RWPE2 (cell line): ENCODE data around the gene OTOG.
A peak's percentile ranks its signal among the peaks of the same experiment; 100 is the strongest.

ENCODE experiments used
- ATAC-seq: fragments of 200-7000 bp; cut with Tn5 transposase; 3 replicates; pipeline ENCODE4 v1.9.1; 2021; ENCODE audit warnings: low read depth
- DNase-seq: peaks from one replicate; pipeline ENCODE4 v3.0.0-alpha.2; 2020; ENCODE audit warnings: low spot score
- H3K27ac ChIP-seq: fragments of 450-650 bp; 2 replicates; pipeline ENCODE4 v1.5.1; 2017; ENCODE audit warnings: mild to moderate bottlenecking; ENCODE audit not compliant: poor library complexity, severe bottlenecking
- H3K27me3 ChIP-seq: fragments of 250-450 bp; sonication (Bioruptor Pico); 2 replicates; pipeline ENCODE4 v1.5.1; 2021; ENCODE audit warnings: mild to moderate bottlenecking, moderate library complexity; ENCODE audit not compliant: insufficient read depth, poor library complexity, severe bottlenecking
- H3K36me3 ChIP-seq: fragments of 250-450 bp; sonication (Bioruptor Pico); 2 replicates; pipeline ENCODE4 v1.5.1; 2020; ENCODE audit warnings: low read depth, mild to moderate bottlenecking, moderate library complexity
- H3K4me1 ChIP-seq: fragments of 250-450 bp; sonication (Bioruptor Pico); 2 replicates; pipeline ENCODE4 v1.5.1; 2021; ENCODE audit warnings: mild to moderate bottlenecking, moderate library complexity; ENCODE audit not compliant: insufficient read depth, poor library complexity, severe bottlenecking
- H3K4me3 ChIP-seq: fragments of 250-450 bp; sonication (Bioruptor Pico); 2 replicates; pipeline ENCODE4 v1.5.1; 2021; ENCODE audit warnings: mild to moderate bottlenecking, moderate library complexity; ENCODE audit not compliant: severe bottlenecking
- H3K9me3 ChIP-seq: fragments of 250-450 bp; sonication (Bioruptor Pico); 2 replicates; pipeline ENCODE4 v1.5.1; 2021; ENCODE audit warnings: mild to moderate bottlenecking, moderate library complexity; ENCODE audit not compliant: severe bottlenecking
- CTCF ChIP-seq: fragments of 450-650 bp; IDR thresholded peaks from one replicate; pipeline ENCODE4 v1.5.1; 2017; ENCODE audit warnings: mild to moderate bottlenecking, moderate library complexity; ENCODE audit not compliant: poor library complexity, severe bottlenecking

Gene OTOG

GRCh38 chr11:17668166-17668565, 121.1 kb downstream of the OTOG start:
- H3K9me3 ChIP-seq, result no peaks in the 10 kb centered on the region
- H3K27ac ChIP-seq, result no peak overlapping the region
- no peak for DNase-seq

DNA sequence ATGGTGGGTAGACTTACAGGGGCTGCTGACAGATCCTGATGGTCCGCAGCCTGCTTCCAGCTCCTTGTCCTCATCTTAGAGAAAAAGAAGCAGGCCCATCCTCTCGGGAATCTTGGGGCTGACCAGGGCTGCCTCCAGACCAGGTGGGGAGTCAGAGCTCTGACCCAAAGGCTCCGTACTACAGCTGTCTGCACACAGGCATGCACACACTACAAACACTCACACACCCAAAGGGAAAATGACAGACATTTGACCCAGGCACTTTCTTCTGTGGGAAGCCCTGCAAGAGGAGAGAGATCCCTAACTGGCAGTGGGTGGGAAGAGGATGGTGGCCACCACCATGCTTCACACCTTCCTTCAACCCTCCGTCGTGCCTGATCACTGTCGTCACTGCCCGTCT, 125.4 kb downstream of the OTOG start:
- peaks cover 21% of the 10 kb centered on the region for H3K27me3 ChIP-seq

More at GRCh38 chr11:17668166-17668565, 121.1 kb downstream of the OTOG start:
- TF ChIP-seq CTCF, result no peak
- Histone ChIP-seq H3K4me1 (no peaks in the 10 kb centered on the region), H3K36me3 (no peaks in the 10 kb centered on the region), H3K27me3 (peaks cover 21% of the 10 kb centered on the region), H3K4me3 (no peak overlapping the region)
- ATAC-seq, result no peak

DNA sequence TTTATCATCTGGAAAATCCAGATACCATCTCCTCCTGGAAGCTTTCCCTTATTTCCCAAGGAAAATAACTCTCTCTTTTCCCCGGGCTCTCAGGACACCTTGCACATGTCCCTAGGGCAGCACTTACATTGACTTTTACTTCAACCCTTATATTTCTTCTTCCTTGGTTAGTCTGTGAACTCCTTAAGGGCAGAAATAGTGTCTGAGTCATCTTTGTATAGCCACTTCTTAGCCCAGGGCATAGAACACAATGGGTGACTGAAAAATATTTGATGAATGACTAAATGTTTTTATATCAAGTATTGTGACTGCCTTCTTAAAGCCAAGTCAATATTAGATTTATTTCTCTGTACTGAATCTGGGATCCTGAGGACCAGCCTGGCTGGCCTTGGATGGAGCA, 126.9 kb downstream of the OTOG start:
- no peak for TF ChIP-seq CTCF
- H3K27me3 ChIP-seq, result peaks cover 15% of the 10 kb centered on the region
- no peaks in the 10 kb centered on the region for H3K36me3 ChIP-seq
- no peak for ATAC-seq
- no peaks in the 10 kb centered on the region for H3K4me1 ChIP-seq
- DNase-seq, result no peak
- no peak overlapping the region for H3K4me3 ChIP-seq
- H3K9me3 ChIP-seq, result peaks cover 2% of the 10 kb centered on the region
- H3K27ac ChIP-seq, result no peak overlapping the region

More for the DNA sequence above, 125.4 kb downstream of the OTOG start:
- DNase-seq (no peak), ATAC-seq (no peak)
- H3K27ac ChIP-seq, result no peak overlapping the region
- H3K36me3 ChIP-seq, result no peaks in the 10 kb centered on the region
- H3K9me3 ChIP-seq, result peaks cover 2% of the 10 kb centered on the region
- no peaks in the 10 kb centered on the region for H3K4me1 ChIP-seq
- TF ChIP-seq CTCF, result no peak
- H3K4me3 ChIP-seq, result no peak overlapping the region

GRCh38 chr11:17682848-17683247, 135.8 kb downstream of the OTOG start:
- ATAC-seq, result no peak
- no peaks in the 10 kb centered on the region for H3K9me3 ChIP-seq
- no peak for TF ChIP-seq CTCF
- no peak for DNase-seq
- H3K27me3 ChIP-seq, result no peaks in the 10 kb centered on the region
- H3K27ac ChIP-seq, result no peak overlapping the region
- peaks cover 6% of the 10 kb centered on the region for H3K4me1 ChIP-seq
- no peaks in the 10 kb centered on the region for H3K36me3 ChIP-seq
- no peak overlapping the region for H3K4me3 ChIP-seq

DNA sequence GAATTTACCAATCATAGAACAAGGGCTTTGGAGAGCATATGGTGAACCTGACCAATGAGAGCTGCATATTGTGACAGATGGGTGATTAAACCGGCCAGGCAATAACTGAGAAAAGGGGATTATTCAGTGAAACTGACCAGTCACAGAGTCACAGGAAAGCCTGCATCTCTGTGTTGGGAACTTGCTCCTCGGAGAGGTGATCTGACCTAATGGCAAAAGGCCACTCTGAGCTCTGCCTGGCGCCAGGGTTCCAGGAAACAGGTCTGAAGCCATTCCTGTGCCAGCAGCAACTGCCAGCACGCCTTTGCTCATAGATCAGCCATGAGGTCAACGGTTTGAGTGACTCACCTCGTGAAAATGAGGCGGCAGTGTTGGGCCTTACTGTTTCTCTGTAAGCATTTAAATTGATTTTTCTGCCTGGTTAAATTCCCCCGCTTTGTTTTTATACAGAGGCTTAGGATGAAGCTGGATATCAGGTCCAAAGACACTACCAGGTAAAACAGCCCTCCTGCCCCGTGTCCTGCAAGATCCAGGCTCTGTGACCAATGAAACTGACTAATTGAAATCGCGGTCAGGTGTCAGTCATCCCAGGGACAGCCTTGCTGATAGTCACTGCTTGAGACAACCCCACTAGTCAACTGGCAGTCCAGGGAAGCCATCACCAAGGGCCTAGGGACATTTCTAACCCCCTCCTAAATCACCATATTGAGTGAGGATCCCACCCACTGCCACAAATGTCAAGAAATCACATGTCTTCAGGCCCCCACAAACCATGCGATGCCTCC, 136.5 kb downstream of the OTOG start:
- H3K36me3 ChIP-seq, result no peaks in the 10 kb centered on the region
- peaks cover 6% of the 10 kb centered on the region for H3K4me1 ChIP-seq
- no peaks in the 10 kb centered on the region for H3K9me3 ChIP-seq
- ATAC-seq (peak; percentile 84), DNase-seq (no peak)
- no peak overlapping the region for H3K4me3 ChIP-seq
- no peak overlapping the region for H3K27ac ChIP-seq
- no peaks in the 10 kb centered on the region for H3K27me3 ChIP-seq
- TF ChIP-seq CTCF, result no peak
